LNCAP (cell line): ENCODE results near the gene IRGM.

ENCODE experiments used
- TF ChIP-seq, protein P1 (sequence below): fragments of 450-650 bp; IDR thresholded peaks from 2 replicates; pipeline ENCODE4 v1.5.1; 2017; ENCODE audit warnings: mild to moderate bottlenecking

The IRGM gene

GRCh38 chr5:150829744-150830143, 16.6 kb upstream of the IRGM start:
- TF ChIP-seq, protein P1, sequence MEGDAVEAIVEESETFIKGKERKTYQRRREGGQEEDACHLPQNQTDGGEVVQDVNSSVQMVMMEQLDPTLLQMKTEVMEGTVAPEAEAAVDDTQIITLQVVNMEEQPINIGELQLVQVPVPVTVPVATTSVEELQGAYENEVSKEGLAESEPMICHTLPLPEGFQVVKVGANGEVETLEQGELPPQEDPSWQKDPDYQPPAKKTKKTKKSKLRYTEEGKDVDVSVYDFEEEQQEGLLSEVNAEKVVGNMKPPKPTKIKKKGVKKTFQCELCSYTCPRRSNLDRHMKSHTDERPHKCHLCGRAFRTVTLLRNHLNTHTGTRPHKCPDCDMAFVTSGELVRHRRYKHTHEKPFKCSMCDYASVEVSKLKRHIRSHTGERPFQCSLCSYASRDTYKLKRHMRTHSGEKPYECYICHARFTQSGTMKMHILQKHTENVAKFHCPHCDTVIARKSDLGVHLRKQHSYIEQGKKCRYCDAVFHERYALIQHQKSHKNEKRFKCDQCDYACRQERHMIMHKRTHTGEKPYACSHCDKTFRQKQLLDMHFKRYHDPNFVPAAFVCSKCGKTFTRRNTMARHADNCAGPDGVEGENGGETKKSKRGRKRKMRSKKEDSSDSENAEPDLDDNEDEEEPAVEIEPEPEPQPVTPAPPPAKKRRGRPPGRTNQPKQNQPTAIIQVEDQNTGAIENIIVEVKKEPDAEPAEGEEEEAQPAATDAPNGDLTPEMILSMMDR: no peak

DNA sequence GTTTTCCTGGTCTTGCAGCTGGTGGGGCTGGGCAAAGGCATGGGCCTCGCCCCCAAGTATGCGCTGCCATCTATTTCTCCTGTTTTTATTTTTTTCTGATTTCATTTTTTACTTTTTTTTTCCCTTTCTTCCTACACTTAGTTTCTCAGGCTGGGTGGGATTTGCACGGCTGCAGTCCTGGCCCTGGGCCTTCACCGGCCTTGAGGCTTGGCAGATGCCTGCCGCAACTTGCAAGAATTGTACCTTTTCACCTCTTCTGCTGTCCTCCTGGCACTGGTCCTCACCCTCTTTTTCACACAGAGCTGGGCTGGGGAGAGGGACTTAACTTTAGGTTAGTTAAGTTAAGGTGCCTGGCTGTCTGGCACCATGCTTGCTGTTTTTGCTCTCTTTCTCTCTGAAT, 10.3 kb upstream of the IRGM start:
- TF ChIP-seq, protein P1: no peak

- TF ChIP-seq, protein P1: no peak
Measured at GRCh38 chr5:150836703-150837102, 9.6 kb upstream of the IRGM start.

- TF ChIP-seq, protein P1: peak; percentile 78
Measured at GRCh38 chr5:150846654-150847333, 473 bp downstream of the IRGM start.

DNA sequence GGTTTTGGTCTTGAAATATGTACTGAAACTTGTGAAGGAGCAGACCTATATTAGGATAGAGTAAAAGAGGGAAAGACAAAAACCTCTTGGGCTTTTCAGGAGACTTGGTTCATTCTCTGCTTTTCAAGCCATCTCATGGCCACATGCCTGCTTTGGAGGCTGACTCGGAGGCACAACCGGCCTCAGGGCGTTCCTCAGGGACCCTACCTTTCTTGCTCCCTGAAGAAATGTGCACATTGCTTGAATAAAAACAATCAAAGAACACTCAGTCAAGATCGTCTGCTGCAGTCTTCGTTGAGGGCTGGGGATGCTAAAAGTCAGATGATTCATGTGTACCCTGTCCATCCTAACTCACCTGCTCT, 994 bp downstream of the IRGM start:
- TF ChIP-seq, protein P1: no peak

DNA sequence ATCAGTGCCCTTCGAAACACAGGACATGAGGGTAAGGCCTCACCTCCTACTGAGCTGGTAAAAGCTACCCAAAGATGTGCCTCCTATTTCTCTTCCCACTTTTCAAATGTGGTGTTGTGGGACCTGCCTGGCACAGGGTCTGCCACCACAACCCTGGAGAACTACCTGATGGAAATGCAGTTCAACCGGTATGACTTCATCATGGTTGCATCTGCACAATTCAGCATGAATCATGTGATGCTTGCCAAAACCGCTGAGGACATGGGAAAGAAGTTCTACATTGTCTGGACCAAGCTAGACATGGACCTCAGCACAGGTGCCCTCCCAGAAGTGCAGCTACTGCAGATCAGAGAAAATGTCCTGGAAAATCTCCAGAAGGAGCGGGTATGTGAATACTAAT, 1.9 kb downstream of the IRGM start:
- TF ChIP-seq, protein P1: no peak

DNA sequence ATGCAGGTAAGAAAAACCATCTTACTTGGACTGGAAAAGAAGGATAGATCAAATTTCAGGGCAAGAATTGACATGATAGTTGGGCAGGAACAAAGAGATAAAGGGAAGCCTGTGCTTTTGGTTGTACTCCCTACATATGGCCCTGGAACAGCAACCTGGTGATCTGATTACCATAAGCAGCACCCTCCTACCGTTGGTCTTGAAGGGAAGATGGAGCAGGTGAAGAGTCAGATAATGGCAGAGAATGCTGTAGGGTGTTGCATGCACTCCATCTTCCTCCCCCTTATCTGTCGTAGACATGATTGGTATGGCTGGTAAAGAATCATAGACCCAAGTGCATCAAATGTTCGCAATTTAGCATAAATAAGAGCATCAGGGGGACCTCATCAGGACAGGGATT, 4.7 kb downstream of the IRGM start:
- TF ChIP-seq, protein P1: no peak

DNA sequence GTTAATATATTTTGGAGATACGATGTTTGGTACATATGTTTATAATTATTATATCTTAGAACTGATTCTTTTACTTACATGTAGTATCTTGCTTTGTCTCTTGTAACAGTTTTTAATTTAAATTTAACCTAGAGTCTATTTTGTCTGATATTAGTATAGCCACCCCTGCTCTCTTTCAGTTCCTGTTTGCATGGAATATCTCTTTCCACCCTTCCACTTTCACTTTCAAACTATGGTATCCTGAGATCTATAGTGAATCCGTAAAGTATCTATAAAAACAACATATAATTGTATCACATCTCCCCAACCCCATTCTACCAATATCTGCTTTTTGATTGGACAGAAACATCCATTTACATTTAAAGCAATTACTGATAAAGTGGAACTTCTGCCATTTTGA, 7.2 kb downstream of the IRGM start:
- TF ChIP-seq, protein P1: no peak
